ENCODE data around the gene PRPH. TPM values are rescaled to one million over a fixed set of nuclear protein-coding genes. Genes with fewer than 3 reads are reported as not detected.

PRPH gene
- total and polyA plus RNA-seq, 10 of the 15 experiments (the other 5 are each of a cell fraction or from before 2014, with no cell fraction given), result 0.09 to 0.45 (median 0.19) TPM; not detected in 3

DNA sequence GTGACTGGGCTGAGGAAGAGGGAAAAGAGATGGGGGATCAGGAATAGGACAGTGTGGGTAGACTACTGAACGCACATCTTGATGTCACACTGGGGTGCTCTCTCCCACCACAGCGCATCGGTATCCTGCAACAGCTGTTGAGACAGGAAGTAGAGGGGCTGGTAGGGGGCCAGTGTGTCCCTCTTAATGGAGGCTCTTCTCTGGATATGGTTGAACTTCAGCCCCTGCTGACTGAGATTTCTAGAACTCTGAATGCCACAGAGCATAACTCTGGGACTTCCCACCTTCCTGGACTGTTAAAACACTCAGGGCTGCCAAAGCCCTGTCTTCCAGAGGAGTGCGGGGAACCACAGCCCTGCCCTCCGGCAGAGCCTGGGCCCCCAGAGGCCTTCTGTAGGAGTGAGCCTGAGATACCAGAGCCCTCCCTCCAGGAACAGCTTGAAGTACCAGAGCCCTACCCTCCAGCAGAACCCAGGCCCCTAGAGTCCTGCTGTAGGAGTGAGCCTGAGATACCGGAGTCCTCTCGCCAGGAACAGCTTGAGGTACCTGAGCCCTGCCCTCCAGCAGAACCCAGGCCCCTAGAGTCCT lies 35.2 kb downstream of the PRPH start:
- TSS peak; percentile 57 for BruUV-seq (replicated peaks)
- ATAC-seq, result no peak
- no peaks in the 10 kb centered on the region for H3K9me3 ChIP-seq (replicated peaks; ENCODE audit: control insufficient read depth, insufficient read depth, low read length)
- no peaks in the 10 kb centered on the region for H3K79me2 ChIP-seq (ENCODE audit: control insufficient read depth, insufficient read depth, low read length)
- ChIA-PET CTCF (interaction anchor here (0.6 to 4.3 kb wide), 6 partner anchors 18 to 187 kb away, joined by 5 to 72 read pairs (median 6); no protein-coding TSS in a partner anchor), SMC1A (ENCODE audit: uncharacterized antibody, unreplicated experiment) (interaction anchor here (3.2 kb wide), 1 partner anchor 28 kb away, joined by 30 read pairs; no protein-coding TSS in a partner anchor), RAD21 (ENCODE audit: unreplicated experiment) (interaction anchor here (2.3 kb wide), 1 partner anchor 28 kb away, joined by 33 read pairs; no protein-coding TSS in a partner anchor), POLR2A (interaction anchor here (0.5 kb wide), 1 partner anchor 20 kb away, joined by 3 read pairs; no protein-coding TSS in a partner anchor)
- no peak for FAIRE-seq
- H4K20me1 ChIP-seq (ENCODE audit: control insufficient read depth, insufficient read depth), result no peaks in the 10 kb centered on the region
- H3K4me1 ChIP-seq (ENCODE audit: control insufficient read depth, insufficient read depth, low read length), result no peaks in the 10 kb centered on the region; the same call in 1 of the 2 replicates
- TF ChIP-seq DPF2 (IDR thresholded peaks at IDR 0.05) (no peak), CHD1 (IDR thresholded peaks at IDR 0.05; ENCODE audit: low read depth, low read length) (no peak), HDAC6 (IDR thresholded peaks at IDR 0.05; ENCODE audit: unreplicated experiment) (no peak)
- TF ChIP-seq, protein P1, sequence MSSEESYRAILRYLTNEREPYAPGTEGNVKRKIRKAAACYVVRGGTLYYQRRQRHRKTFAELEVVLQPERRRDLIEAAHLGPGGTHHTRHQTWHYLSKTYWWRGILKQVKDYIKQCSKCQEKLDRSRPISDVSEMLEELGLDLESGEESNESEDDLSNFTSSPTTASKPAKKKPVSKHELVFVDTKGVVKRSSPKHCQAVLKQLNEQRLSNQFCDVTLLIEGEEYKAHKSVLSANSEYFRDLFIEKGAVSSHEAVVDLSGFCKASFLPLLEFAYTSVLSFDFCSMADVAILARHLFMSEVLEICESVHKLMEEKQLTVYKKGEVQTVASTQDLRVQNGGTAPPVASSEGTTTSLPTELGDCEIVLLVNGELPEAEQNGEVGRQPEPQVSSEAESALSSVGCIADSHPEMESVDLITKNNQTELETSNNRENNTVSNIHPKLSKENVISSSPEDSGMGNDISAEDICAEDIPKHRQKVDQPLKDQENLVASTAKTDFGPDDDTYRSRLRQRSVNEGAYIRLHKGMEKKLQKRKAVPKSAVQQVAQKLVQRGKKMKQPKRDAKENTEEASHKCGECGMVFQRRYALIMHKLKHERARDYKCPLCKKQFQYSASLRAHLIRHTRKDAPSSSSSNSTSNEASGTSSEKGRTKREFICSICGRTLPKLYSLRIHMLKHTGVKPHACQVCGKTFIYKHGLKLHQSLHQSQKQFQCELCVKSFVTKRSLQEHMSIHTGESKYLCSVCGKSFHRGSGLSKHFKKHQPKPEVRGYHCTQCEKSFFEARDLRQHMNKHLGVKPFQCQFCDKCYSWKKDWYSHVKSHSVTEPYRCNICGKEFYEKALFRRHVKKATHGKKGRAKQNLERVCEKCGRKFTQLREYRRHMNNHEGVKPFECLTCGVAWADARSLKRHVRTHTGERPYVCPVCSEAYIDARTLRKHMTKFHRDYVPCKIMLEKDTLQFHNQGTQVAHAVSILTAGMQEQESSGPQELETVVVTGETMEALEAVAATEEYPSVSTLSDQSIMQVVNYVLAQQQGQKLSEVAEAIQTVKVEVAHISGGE (CRISPR knock-in tag; IDR thresholded peaks at IDR 0.05), result no peak
- in situ Hi-C loops (cut with MboI) (no loop called here), intact Hi-C loops (cut with micrococcal nuclease; ENCODE audit: unreplicated experiment) (no loop called here)
- H3K9ac ChIP-seq (ENCODE audit: control insufficient read depth, insufficient read depth, low read length), result no peak overlapping the region
- H3K27me3 ChIP-seq (replicated peaks in 1 of 2; ENCODE audit: control insufficient read depth in 2 of 2, insufficient read depth in 2 of 2, low read length in 1 of 2), result peaks cover 2% of the 10 kb centered on the region in 2 experiments; a peak in 2 of 4 replicates
- no peak overlapping the region for H3K4me2 ChIP-seq (ENCODE audit: control insufficient read depth, insufficient read depth)
- no peak overlapping the region for H3K27ac ChIP-seq (ENCODE audit: control insufficient read depth, insufficient read depth)
- H3K36me3 ChIP-seq (ENCODE audit: control insufficient read depth in 2 of 2, insufficient read depth in 2 of 2, low read length in 1 of 2), result peaks cover 7 to 16% of the 10 kb centered on the region in 2 experiments; a peak in 3 of 4 replicates
- 92% methylated on average over 7 of the region's 7 CpGs for WGBS (ENCODE audit: insufficient coverage, insufficient replicate concordance, low lambda C conversion rate, missing lambda C conversion rate)
- H2AFZ ChIP-seq (ENCODE audit: control insufficient read depth, low read depth, low read length), result no peak overlapping the region
- no peak for DNase-seq (ENCODE audit: low read depth, low spot score)
- no peak overlapping the region for H3K4me3 ChIP-seq
